ENCODE data around the gene MAGEH1. TPM values are rescaled to one million over a fixed set of nuclear protein-coding genes. Genes with fewer than 3 reads are reported as not detected.

The MAGEH1 gene
- total and polyA plus RNA-seq, 2 of the 8 experiments (the other 6 are each of a cell fraction or from before 2014, with no cell fraction given): 9.4 to 13.4 TPM

GRCh38 chrX:55488593-55489313 lies 36.8 kb downstream of the MAGEH1 start:
- H2BK5ac ChIP-seq (ENCODE audit: low read depth, low read length): peak overlapping the region; percentile 27; the same call in 1 of the 2 replicates
- no peak overlapping the region for H3K14ac ChIP-seq (ENCODE audit: insufficient read length)
- WGBS, 2 experiments (ENCODE audit: extremely low coverage in 1 of 2, insufficient coverage in 1 of 2, insufficient read length in 1 of 2, insufficient replicate concordance in 2 of 2, low coverage in 1 of 2, low lambda C conversion rate in 2 of 2, missing lambda C conversion rate in 1 of 2): 1% methylated on average over 12 of the region's 54 CpGs; no CpG with 5 or more reads in 1 of the 2 experiments
- no peak overlapping the region for H2BK15ac ChIP-seq (ENCODE audit: low read length)
- H4K91ac ChIP-seq (replicated peaks; ENCODE audit: insufficient read length, low read length): no peak overlapping the region
- H3K36me3 ChIP-seq (ENCODE audit: control insufficient read depth in 2 of 4, insufficient read depth in 4 of 4, low read length in 3 of 4): peaks cover 0 to 3% (median 0%) of the 10 kb centered on the region in 4 experiments; a peak in 1 of 8 replicates
- no peak for FAIRE-seq
- POLR2A ChIA-PET (ENCODE audit: partially characterized antibody): no interaction called here
- H3K9me3 ChIP-seq (ENCODE audit: insufficient read depth in 2 of 2, low read depth in 1 of 2, low read length in 1 of 2): no peaks in the 10 kb centered on the region
- no peak overlapping the region for H3K18ac ChIP-seq (ENCODE audit: extremely low read depth, low read length)
- H3K9ac ChIP-seq (replicated peaks in 1 of 4; ENCODE audit: extremely low read depth in 1 of 4, low read depth in 3 of 4, low read length in 3 of 4): peak overlapping the region; percentile 63 to 87 (median 74)
- no peak overlapping the region for H3K23ac ChIP-seq (ENCODE audit: insufficient read length)
- H3K4me3 ChIP-seq (ENCODE audit: extremely low read depth in 1 of 4, insufficient read depth in 2 of 4, low read depth in 3 of 4, low read length in 4 of 4): peak overlapping the region; percentile 65 to 91 (median 78)
- H3K4me2 ChIP-seq (ENCODE audit: insufficient read depth in 1 of 2, low read depth in 2 of 2, low read length in 2 of 2): peak overlapping the region; percentile 66 to 82
- DNase-seq (ENCODE audit: low read depth in 1 of 2, low spot score in 2 of 2): peak in 1 of 2 experiments; percentile 67
- no peaks in the 10 kb centered on the region for H3K23me2 ChIP-seq (ENCODE audit: low read depth, low read length)
- peak overlapping the region; percentile 19 for H3K56ac ChIP-seq (replicated peaks; ENCODE audit: insufficient read length, low read depth, low read length)
- no peak overlapping the region for H2AK5ac ChIP-seq (ENCODE audit: low read depth, low read length)
- peak overlapping the region; percentile 84 for H3K27ac ChIP-seq (ENCODE audit: low read depth, low read length)
- no peaks in the 10 kb centered on the region; a peak in 1 of 7 replicates for H3K4me1 ChIP-seq (replicated peaks in 1 of 4; ENCODE audit: control insufficient read depth in 3 of 4, insufficient read depth in 4 of 4, low read length in 3 of 4)
- H4K8ac ChIP-seq (ENCODE audit: extremely low read depth, insufficient read depth, low read length): peak overlapping the region; percentile 68; the same call in 1 of the 2 replicates
- TF ChIP-seq CHD2 (IDR thresholded peaks at IDR 0.05; ENCODE audit: low read length) (no peak), SIN3A (conservative IDR thresholded peaks at IDR 0.05 in 1 of 2, IDR thresholded peaks at IDR 0.05 in 1 of 2; ENCODE audit: low read depth in 1 of 2, low read length in 2 of 2) (peak; percentile 22 to 44; a peak in 2 of 4 replicates), RFX5 (IDR thresholded peaks at IDR 0.05; ENCODE audit: borderline replicate concordance, low read depth, low read length) (no peak), RBBP5 (IDR thresholded peaks at IDR 0.05; ENCODE audit: borderline replicate concordance, low read depth, low read length) (0 out of 2 replicates have a peak, but pooled peaks have one; percentile 55), YY1 (IDR thresholded peaks at IDR 0.05; ENCODE audit: low read depth, low read length) (peak; percentile 58; the same call in 1 of the 2 replicates), KDM4A (IDR thresholded peaks at IDR 0.05; ENCODE audit: low read depth, low read length, severe bottlenecking) (peak; percentile 54), TAF1 (IDR thresholded peaks at IDR 0.05; ENCODE audit: low read depth, low read length) (peak; percentile 59), PHF8 (conservative IDR thresholded peaks at IDR 0.05; ENCODE audit: low read depth, low read length) (peak; percentile 60), ASH2L (IDR thresholded peaks at IDR 0.05; ENCODE audit: low read length) (peak; percentile 6), POLR2AphosphoS5 (IDR thresholded peaks at IDR 0.05; ENCODE audit: low read depth, low read length) (peak; percentile 33; the same call in 1 of the 2 replicates)
- H2BK120ac ChIP-seq (replicated peaks; ENCODE audit: low read depth, low read length): no peak overlapping the region
- CTCF ChIA-PET (ENCODE audit: partially characterized antibody): no interaction called here
- peak overlapping the region; percentile 85 for H2AFZ ChIP-seq (ENCODE audit: low read length)
- H3K4ac ChIP-seq (replicated peaks; ENCODE audit: insufficient read length, low read depth, low read length): no peak overlapping the region
- no peaks in the 10 kb centered on the region for H4K20me1 ChIP-seq (replicated peaks in 1 of 2; ENCODE audit: control insufficient read depth in 1 of 2, insufficient read depth in 2 of 2, low read length in 2 of 2)
- H2BK12ac ChIP-seq (ENCODE audit: low read depth, low read length): no peak overlapping the region
- H3K79me2 ChIP-seq (ENCODE audit: control insufficient read depth in 1 of 2, insufficient read depth in 2 of 2, low read length in 2 of 2): no peaks in the 10 kb centered on the region
- H4K5ac ChIP-seq (ENCODE audit: insufficient read length, low read depth, low read length): peak overlapping the region; percentile 90
- H3K79me1 ChIP-seq (ENCODE audit: low read depth, low read length): no peaks in the 10 kb centered on the region
- H3K27me3 ChIP-seq (replicated peaks in 1 of 4; ENCODE audit: control insufficient read depth in 3 of 4, extremely low read depth in 1 of 4, insufficient read depth in 3 of 4, low read length in 3 of 4): no peaks in the 10 kb centered on the region
- H2BK20ac ChIP-seq (ENCODE audit: low read length): no peak overlapping the region
